ENCODE measurements around the gene PDE8A.

GRCh38 chr15:85026304-85027032 lies 44.8 kb downstream of the PDE8A start:
- TF ChIP-seq CTCF (IDR thresholded peaks at IDR 0.05; ENCODE audit: low read depth, low read length, missing input control), result no peak
- no peak for TF ChIP-seq MAX (IDR thresholded peaks at IDR 0.05)
- no peak for TF ChIP-seq YY1 (IDR thresholded peaks at IDR 0.05)
- no peak for TF ChIP-seq EGR1 (IDR thresholded peaks at IDR 0.05; ENCODE audit: low read depth in 2 of 2)
- TF ChIP-seq ZBTB33 (IDR thresholded peaks at IDR 0.05), result no peak
- TF ChIP-seq RAD21 (IDR thresholded peaks at IDR 0.05), result no peak
- no peak for TF ChIP-seq TAF1 (conservative IDR thresholded peaks at IDR 0.05)
- no peak for TF ChIP-seq GABPA (IDR thresholded peaks at IDR 0.05 in 1 of 2, conservative IDR thresholded peaks at IDR 0.05 in 1 of 2)
- no peak for TF ChIP-seq ATF3 (IDR thresholded peaks at IDR 0.05)
- TF ChIP-seq HNF4A (conservative IDR thresholded peaks at IDR 0.05), result no peak
- no peak for TF ChIP-seq FOXA1 (IDR thresholded peaks at IDR 0.05)
- no peak for TF ChIP-seq RXRA (IDR thresholded peaks at IDR 0.05)
